ENCODE measurements around the gene ECHDC1.

- TF ChIP-seq, protein P1, sequence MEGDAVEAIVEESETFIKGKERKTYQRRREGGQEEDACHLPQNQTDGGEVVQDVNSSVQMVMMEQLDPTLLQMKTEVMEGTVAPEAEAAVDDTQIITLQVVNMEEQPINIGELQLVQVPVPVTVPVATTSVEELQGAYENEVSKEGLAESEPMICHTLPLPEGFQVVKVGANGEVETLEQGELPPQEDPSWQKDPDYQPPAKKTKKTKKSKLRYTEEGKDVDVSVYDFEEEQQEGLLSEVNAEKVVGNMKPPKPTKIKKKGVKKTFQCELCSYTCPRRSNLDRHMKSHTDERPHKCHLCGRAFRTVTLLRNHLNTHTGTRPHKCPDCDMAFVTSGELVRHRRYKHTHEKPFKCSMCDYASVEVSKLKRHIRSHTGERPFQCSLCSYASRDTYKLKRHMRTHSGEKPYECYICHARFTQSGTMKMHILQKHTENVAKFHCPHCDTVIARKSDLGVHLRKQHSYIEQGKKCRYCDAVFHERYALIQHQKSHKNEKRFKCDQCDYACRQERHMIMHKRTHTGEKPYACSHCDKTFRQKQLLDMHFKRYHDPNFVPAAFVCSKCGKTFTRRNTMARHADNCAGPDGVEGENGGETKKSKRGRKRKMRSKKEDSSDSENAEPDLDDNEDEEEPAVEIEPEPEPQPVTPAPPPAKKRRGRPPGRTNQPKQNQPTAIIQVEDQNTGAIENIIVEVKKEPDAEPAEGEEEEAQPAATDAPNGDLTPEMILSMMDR (IDR thresholded peaks at IDR 0.05; ENCODE audit: low read length): no peak
- no peak for TF ChIP-seq EZH2 (IDR thresholded peaks at IDR 0.05; ENCODE audit: borderline replicate concordance, low read length)
Measured at GRCh38 chr6:127338936-127339335, 4.5 kb downstream of the ECHDC1 start.

Measured in OCI-LY1 (cell line).